Natural killer cell (primary cell): Measurements from ENCODE around the gene KIAA1671. TPM values are rescaled to one million over a fixed set of nuclear protein-coding genes. Genes with fewer than 3 reads are reported as not detected.

Source experiments
- ATAC-seq, 3 donors: fragments of 150-1000 bp in 2 of 3; fragments of 200-7000 bp in 1 of 3; cut with Tn5 transposase; 1 replicate in 1 of 3; 2 replicates in 2 of 3; pipeline ENCODE4 v1.10.0; 2021; ENCODE audit warnings: mild to moderate bottlenecking in 2 of 3, moderate library complexity in 2 of 3
- DNase-seq, 2 donors: peaks; one replicate each; pipeline versions ENCODE4 v3.0.0 to v3.0.0-alpha.2; 2013 to 2021; ENCODE audit warnings: mixed read lengths in 1 of 2
- H3K27ac ChIP-seq: one replicate; pipeline ENCODE4 v1.5.1; 2013; ENCODE audit warnings: mild to moderate bottlenecking, low read length
- H3K27me3 ChIP-seq: one replicate; pipeline ENCODE4 v1.6.1; 2013; ENCODE audit warnings: low read length; ENCODE audit not compliant: control insufficient read depth, insufficient read depth
- H3K36me3 ChIP-seq: one replicate; pipeline ENCODE4 v1.6.1; 2013; ENCODE audit warnings: low read length; ENCODE audit not compliant: control insufficient read depth, insufficient read depth
- H3K4me1 ChIP-seq: one replicate; pipeline ENCODE4 v1.6.1; 2013; ENCODE audit warnings: low read length; ENCODE audit not compliant: control insufficient read depth, insufficient read depth
- H3K4me3 ChIP-seq: one replicate; pipeline ENCODE4 v1.5.1; 2013; ENCODE audit warnings: low read length
- H3K9me3 ChIP-seq: one replicate; pipeline ENCODE4 v1.6.1; 2013; ENCODE audit warnings: low read length; ENCODE audit not compliant: control insufficient read depth, insufficient read depth
- H3K27ac Mint-ChIP-seq, 2 donors: one replicate each; pipeline ENCODE4 v1.8.0; 2022; ENCODE audit warnings: mild to moderate bottlenecking in 2 of 2, mixed read lengths in 2 of 2, moderate library complexity in 1 of 2
- H3K27me3 Mint-ChIP-seq, 2 donors: one replicate each; pipeline ENCODE4 v1.8.0; 2022; ENCODE audit warnings: low read depth in 2 of 2, mixed read lengths in 2 of 2
- H3K36me3 Mint-ChIP-seq: one replicate; pipeline ENCODE4 v1.8.0; 2022; ENCODE audit warnings: mixed read lengths
- H3K4me1 Mint-ChIP-seq, 2 donors: one replicate each; pipeline ENCODE4 v1.8.0; 2022; ENCODE audit warnings: mixed read lengths in 2 of 2
- H3K4me3 Mint-ChIP-seq: one replicate; pipeline ENCODE4 v1.8.0; 2022; ENCODE audit warnings: mild to moderate bottlenecking, moderate library complexity, mixed read lengths
- H3K9me3 Mint-ChIP-seq, 2 donors: one replicate each; pipeline ENCODE4 v1.8.0; 2022; ENCODE audit warnings: mixed read lengths in 2 of 2
- WGBS: methylation state at CpG from one replicate; pipeline ENCODE4 v1.1.7; 2013; ENCODE audit warnings: missing lambda C conversion rate; ENCODE audit not compliant: insufficient coverage; 5-methylcytosine and 5-hydroxymethylcytosine counted together
- intact Hi-C: fragments of 100-400 bp; cut with micrococcal nuclease; formaldehyde crosslinking; loops from one replicate; pipeline ENCODE4 v1.14.2; 2022
- total RNA-seq, 4 donors: library from RNA; stranded (reverse); fragments of 120-200 nt in 1 of 4; gene quantifications; one replicate each; pipeline versions ENCODE4 v1.2.3 to v1.2.4, GENCODE V29; 2013 to 2022
- TF ChIP-seq, protein P1 (sequence below): fragments of 200-600 bp; IDR thresholded peaks from one replicate; pipeline ENCODE4 v1.8.0; 2022; ENCODE audit warnings: antibody characterized with exemption

The KIAA1671 gene
- total RNA-seq, 3 donors from 2014 or later (not counting 1 experiment from before 2014, with no cell fraction given): 3.6 to 24.0 (median 7.3) TPM

DNA sequence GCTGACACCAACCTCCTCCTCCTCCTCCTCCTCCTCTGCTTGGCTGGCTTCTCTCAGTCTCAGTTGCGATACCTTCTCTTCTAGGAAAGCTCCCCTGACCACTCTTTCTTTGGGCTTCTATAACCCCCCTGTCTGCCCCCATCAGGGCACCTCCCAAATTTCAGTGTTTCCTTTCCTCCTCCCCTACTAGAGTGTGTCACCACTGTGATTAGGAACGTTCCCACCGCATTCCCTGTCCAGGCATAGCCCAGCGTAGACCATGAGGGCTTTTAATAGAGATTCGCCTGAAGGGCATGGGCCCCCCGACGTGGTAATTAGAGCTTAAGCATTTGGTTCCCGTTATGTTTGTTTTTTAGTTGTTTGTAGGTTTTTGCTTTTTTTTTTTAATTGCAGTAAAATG is 65.5 kb downstream of the KIAA1671 start:
- no peak for DNase-seq
- Mint-ChIP-seq H3K9me3 (no peaks in the 10 kb centered on the region), H3K4me3 (no peak overlapping the region), H3K27me3 (peaks cover 18 to 41% of the 10 kb centered on the region in 2 donors), H3K36me3 (no peaks in the 10 kb centered on the region), H3K27ac (no peak overlapping the region), H3K4me1 (no peaks in the 10 kb centered on the region)
- no peak overlapping the region for H3K4me3 ChIP-seq
- ATAC-seq: no peak
- no peaks in the 10 kb centered on the region for H3K9me3 ChIP-seq
- WGBS: 86% methylated on average over 8 of the region's 8 CpGs
- H3K4me1 ChIP-seq: no peaks in the 10 kb centered on the region
- no peaks in the 10 kb centered on the region for H3K36me3 ChIP-seq
- TF ChIP-seq, protein P1, sequence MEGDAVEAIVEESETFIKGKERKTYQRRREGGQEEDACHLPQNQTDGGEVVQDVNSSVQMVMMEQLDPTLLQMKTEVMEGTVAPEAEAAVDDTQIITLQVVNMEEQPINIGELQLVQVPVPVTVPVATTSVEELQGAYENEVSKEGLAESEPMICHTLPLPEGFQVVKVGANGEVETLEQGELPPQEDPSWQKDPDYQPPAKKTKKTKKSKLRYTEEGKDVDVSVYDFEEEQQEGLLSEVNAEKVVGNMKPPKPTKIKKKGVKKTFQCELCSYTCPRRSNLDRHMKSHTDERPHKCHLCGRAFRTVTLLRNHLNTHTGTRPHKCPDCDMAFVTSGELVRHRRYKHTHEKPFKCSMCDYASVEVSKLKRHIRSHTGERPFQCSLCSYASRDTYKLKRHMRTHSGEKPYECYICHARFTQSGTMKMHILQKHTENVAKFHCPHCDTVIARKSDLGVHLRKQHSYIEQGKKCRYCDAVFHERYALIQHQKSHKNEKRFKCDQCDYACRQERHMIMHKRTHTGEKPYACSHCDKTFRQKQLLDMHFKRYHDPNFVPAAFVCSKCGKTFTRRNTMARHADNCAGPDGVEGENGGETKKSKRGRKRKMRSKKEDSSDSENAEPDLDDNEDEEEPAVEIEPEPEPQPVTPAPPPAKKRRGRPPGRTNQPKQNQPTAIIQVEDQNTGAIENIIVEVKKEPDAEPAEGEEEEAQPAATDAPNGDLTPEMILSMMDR: no peak
- H3K27me3 ChIP-seq: no peaks in the 10 kb centered on the region
- intact Hi-C loops: no loop called here
- H3K27ac ChIP-seq: no peak overlapping the region

DNA sequence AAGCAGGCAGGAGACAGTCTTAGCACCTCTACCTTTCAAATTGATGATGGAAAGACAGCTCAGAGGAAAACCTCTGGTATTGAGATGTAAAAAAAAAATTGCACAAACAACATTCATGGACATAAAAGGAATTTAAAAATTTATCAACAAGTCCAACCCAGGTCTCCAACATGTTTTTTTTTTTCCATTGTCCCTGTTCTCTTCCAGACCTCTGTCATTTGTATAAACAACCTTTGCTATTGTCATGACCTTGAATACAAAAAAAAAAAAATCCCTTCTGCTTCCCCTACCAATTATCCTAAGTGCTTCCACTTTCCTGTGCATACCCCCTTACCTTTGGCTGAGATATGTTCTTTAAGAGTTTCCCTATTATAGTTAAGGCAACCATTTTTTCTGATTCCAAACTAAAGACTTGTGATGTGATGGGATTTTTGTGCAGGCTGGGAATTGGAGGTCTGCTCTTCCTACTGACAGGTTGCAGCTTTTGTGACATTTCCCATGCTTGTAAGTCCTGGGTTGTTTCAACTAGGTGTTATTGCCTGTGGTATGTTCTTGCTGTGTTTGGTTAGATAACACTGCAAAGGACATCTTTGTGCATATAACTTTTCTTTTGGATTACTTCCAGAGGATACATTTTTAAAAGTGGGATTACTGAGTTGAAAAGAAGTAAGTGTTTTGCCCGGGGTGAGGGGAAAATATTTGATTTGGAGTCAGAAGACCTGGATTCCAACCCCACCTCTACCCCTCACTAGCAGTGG is 67.1 kb downstream of the KIAA1671 start:
- peaks cover 24 to 42% of the 10 kb centered on the region in 2 donors for H3K27me3 Mint-ChIP-seq
- Histone ChIP-seq H3K36me3 (no peaks in the 10 kb centered on the region), H3K4me3 (no peak overlapping the region), H3K4me1 (no peaks in the 10 kb centered on the region), H3K27ac (no peak overlapping the region), H3K9me3 (no peaks in the 10 kb centered on the region), H3K27me3 (no peaks in the 10 kb centered on the region)
- no CpG with 5 or more reads among the region's 1 CpG for WGBS
- H3K9me3 Mint-ChIP-seq: no peaks in the 10 kb centered on the region
- H3K27ac Mint-ChIP-seq: no peak overlapping the region
- DNase-seq: no peak
- no peaks in the 10 kb centered on the region for H3K4me1 Mint-ChIP-seq
- H3K36me3 Mint-ChIP-seq: no peaks in the 10 kb centered on the region
- intact Hi-C loops: no loop called here
- ATAC-seq: no peak
- TF ChIP-seq, protein P1: no peak
- no peak overlapping the region for H3K4me3 Mint-ChIP-seq

DNA sequence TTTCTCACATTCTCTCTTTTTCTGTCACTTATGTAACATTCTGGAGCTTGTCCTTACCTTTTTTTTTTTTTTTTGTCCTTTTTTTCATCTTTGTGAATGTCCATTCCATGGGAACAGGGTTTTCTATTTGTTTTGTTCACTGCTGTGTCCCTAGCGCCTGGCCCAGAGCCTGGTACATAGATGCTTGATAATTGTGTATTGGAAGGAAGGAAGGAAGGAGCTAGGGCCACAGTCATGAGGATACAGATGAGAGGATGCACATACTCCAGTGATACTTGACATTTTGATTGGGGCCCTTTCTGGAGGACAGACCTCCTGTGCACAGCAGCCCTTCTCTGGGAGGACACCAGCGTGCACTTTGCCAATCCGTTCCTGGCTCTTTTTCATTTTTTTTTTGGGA is 68.9 kb downstream of the KIAA1671 start:
- Mint-ChIP-seq H3K36me3 (no peaks in the 10 kb centered on the region), H3K4me3 (no peak overlapping the region)

More for the DNA sequence above, 68.9 kb downstream of the KIAA1671 start:
- Histone ChIP-seq H3K27ac (no peak overlapping the region), H3K9me3 (no peaks in the 10 kb centered on the region), H3K36me3 (no peaks in the 10 kb centered on the region), H3K4me1 (no peaks in the 10 kb centered on the region), H3K4me3 (no peak overlapping the region), H3K27me3 (no peaks in the 10 kb centered on the region)
- Mint-ChIP-seq H3K4me1 (peaks cover 4% of the 10 kb centered on the region in 2 donors), H3K9me3 (no peaks in the 10 kb centered on the region), H3K27ac (no peak overlapping the region), H3K27me3 (peaks cover 33 to 57% of the 10 kb centered on the region in 2 donors)
- intact Hi-C loops: no loop called here
- ATAC-seq (no peak), DNase-seq (no peak)
- TF ChIP-seq, protein P1: no peak
- 77% methylated on average over 3 of the region's 3 CpGs for WGBS
